Measurements from ENCODE around the gene TBC1D8. TPM values are rescaled to one million over a fixed set of nuclear protein-coding genes. Genes with fewer than 3 reads are reported as not detected.

Gene TBC1D8
- 100 to 1,000 TPM in 1 of 2 donors, 10 to 100 TPM in 1; 90.1 to 125 TPM for total RNA-seq
- 62.2 TPM for polyA plus RNA-seq (ENCODE audit: insufficient read depth, low read depth, low replicate concordance)
- long read RNA-seq, donor 1, result 0 reads
- long read RNA-seq, donor 2, result 0 reads

- Histone ChIP-seq H3K27me3 (no peaks in the 10 kb centered on the region), H3K4me3 (peak within 1 kb of the TSS; percentile 72 to 73), H3K36me3 (ENCODE audit: low read depth, missing control alignments) (no peaks in the 10 kb centered on the region), H3K9me3 (no peaks in the 10 kb centered on the region), H3K4me1 (peaks cover 28% of the 10 kb centered on the region), H3K27ac (peak within 1 kb of the TSS; percentile 47 to 83)
- TF ChIP-seq POLR2A (IDR thresholded peaks at IDR 0.05) (no peak), CTCF (IDR thresholded peaks at IDR 0.05) (no peak)
- WGBS, 2 donors, result 1% methylated on average over 14 to 19 of the region's 81 CpGs
- DNase-seq, result peak; percentile 86
- intact Hi-C loops (cut with DNase I; ENCODE audit: low total_unique reads), result loop anchor here (10.0 kb wide), 1 partner anchor 117 kb away; no protein-coding TSS in a partner anchor
Observed at GRCh38 chr2:101151146-101151858, at the start of gene TBC1D8. Gene TBC1D8, minus strand, starts transcription at chr2:101151382. Its CDS starts 129 bp downstream, at chr2:101151253.

- Histone ChIP-seq H3K9me3 (no peaks in the 10 kb centered on the region), H3K4me3 (no peak overlapping the region), H3K27ac (no peak overlapping the region), H3K36me3 (ENCODE audit: low read depth, missing control alignments) (no peaks in the 10 kb centered on the region), H3K4me1 (no peaks in the 10 kb centered on the region), H3K27me3 (no peaks in the 10 kb centered on the region)
- intact Hi-C loops (cut with DNase I; ENCODE audit: low total_unique reads), result no loop called here
- no peak for DNase-seq
- TF ChIP-seq CTCF (IDR thresholded peaks at IDR 0.05) (no peak), POLR2A (IDR thresholded peaks at IDR 0.05) (no peak)
- WGBS, 2 donors, result 76 to 77% methylated on average over 2 of the region's 2 CpGs
Observed at GRCh38 chr2:101200676-101201075, 49.5 kb upstream of the TBC1D8 start.

- WGBS, 2 donors, result 78 to 80% methylated on average over 7 of the region's 7 CpGs
- H3K36me3 ChIP-seq (ENCODE audit: low read depth, missing control alignments), result no peaks in the 10 kb centered on the region
- no peak overlapping the region for H3K27ac ChIP-seq
- H3K4me1 ChIP-seq, result no peaks in the 10 kb centered on the region
- H3K9me3 ChIP-seq, result no peaks in the 10 kb centered on the region
- H3K27me3 ChIP-seq, result no peaks in the 10 kb centered on the region
- no peak for TF ChIP-seq POLR2A (IDR thresholded peaks at IDR 0.05)
- TF ChIP-seq CTCF (IDR thresholded peaks at IDR 0.05), result no peak
- no peak overlapping the region for H3K4me3 ChIP-seq
- DNase-seq, result no peak
- intact Hi-C loops (cut with DNase I; ENCODE audit: low total_unique reads), result no loop called here
Observed at GRCh38 chr2:101199251-101199791, 48.1 kb upstream of the TBC1D8 start.

GRCh38 chr2:101197814-101198213 is 46.6 kb upstream of the TBC1D8 start:
- Histone ChIP-seq H3K27me3 (no peaks in the 10 kb centered on the region), H3K27ac (no peak overlapping the region), H3K4me1 (no peaks in the 10 kb centered on the region), H3K4me3 (peak overlapping the region in 1 of 2 donors; percentile 13), H3K9me3 (no peaks in the 10 kb centered on the region), H3K36me3 (ENCODE audit: low read depth, missing control alignments) (no peaks in the 10 kb centered on the region)
- WGBS, 2 donors, result 48 to 68% methylated on average over 12 of the region's 12 CpGs
- DNase-seq, result no peak
- TF ChIP-seq POLR2A (IDR thresholded peaks at IDR 0.05) (no peak), CTCF (IDR thresholded peaks at IDR 0.05) (no peak)
- intact Hi-C loops (cut with DNase I; ENCODE audit: low total_unique reads), result no loop called here

Measured in testis (tissue), 5 donors.